A549 (cell line): ENCODE results near the gene SAP30. TPM values are rescaled to one million over a fixed set of nuclear protein-coding genes. Genes with fewer than 3 reads are reported as not detected.

Experiments
- ATAC-seq, 2 experiments: fragments of 200-7000 bp in 1 of 2; fragments of >200 bp in 1 of 2; cut with Nextera tagmentation in 1 of 2; cut with Tn5 transposase in 1 of 2; 3 replicates each; pipeline versions ENCODE4 v1.8.0 to v1.9.1; 2018 to 2020; ENCODE audit warnings: mild to moderate bottlenecking in 1 of 2, moderate library complexity in 1 of 2
- CTCF ChIA-PET: fragments of 300-600 bp; sonication (Branson Sonifier 250); formaldehyde crosslinking; extraction: SDS; loops from one replicate; lab custom pipeline; 2021; ENCODE audit warnings: antibody characterized with exemption, inconsistent platforms; lab: Yijun Ruan, JAX
- POLR2A ChIA-PET: fragments of 350-600 bp; formaldehyde crosslinking; extraction: SDS; loops from one replicate; lab custom pipeline; 2021; ENCODE audit warnings: antibody characterized with exemption, inconsistent platforms; lab: Yijun Ruan, JAX
- DNase-seq, 2 experiments: peaks; one replicate each; pipeline versions ENCODE4 v3.0.0 to v3.0.0-alpha.2; 2011 to 2016; ENCODE audit warnings: low read depth in 1 of 2, low spot score in 1 of 2
- FAIRE-seq: peaks from 2 replicates; lab custom pipeline; 2011; peaks lifted over from hg19 to GRCh38; lab: Jason Lieb, UNC
- H3K27ac ChIP-seq, 2 experiments: fragments of >200 bp; sonication (Bioruptor Twin); formaldehyde crosslinking; 3 replicates each; pipeline ENCODE4 v1.5.1; 2016 to 2017
- H3K4me1 ChIP-seq: fragments of >200 bp; sonication (Bioruptor Twin); formaldehyde crosslinking; 3 replicates; pipeline ENCODE4 v1.6.1; 2016
- H3K4me2 ChIP-seq: fragments of >200 bp; sonication (Bioruptor Twin); formaldehyde crosslinking; 3 replicates; pipeline ENCODE4 v1.6.1; 2016
- H3K4me3 ChIP-seq: fragments of >200 bp; sonication (Bioruptor Twin); formaldehyde crosslinking; 3 replicates; pipeline ENCODE4 v1.5.1; 2016
- H3K9me3 ChIP-seq: fragments of >200 bp; sonication (Bioruptor Twin); formaldehyde crosslinking; 3 replicates; pipeline ENCODE4 v1.6.1; 2016
- ESRRA ChIP-seq: fragments of 150-350 bp; IDR thresholded peaks from 2 replicates; pipeline ENCODE4 v1.6.1; 2014; ENCODE audit warnings: mild to moderate bottlenecking, low read length, borderline replicate concordance
- FOSL2 ChIP-seq, 2 experiments: fragments of 450-650 bp in 1 of 2; fragments of >200 bp in 1 of 2; sonication (Bioruptor Twin) in 1 of 2; formaldehyde crosslinking; IDR thresholded peaks; 2 replicates each; pipeline versions ENCODE4 v1.5.0 to v1.6.1; 2016 to 2020; ENCODE audit warnings: mild to moderate bottlenecking in 1 of 2, moderate library complexity in 1 of 2
- HEYL ChIP-seq: fragments of 250-450 bp; sonication (Bioruptor Pico); IDR thresholded peaks from 2 replicates; pipeline ENCODE4 v1.8.0; 2021; ENCODE audit warnings: mild to moderate bottlenecking, moderate library complexity
- HOXA7 ChIP-seq: fragments of 250-450 bp; sonication (Bioruptor Pico); IDR thresholded peaks from 2 replicates; pipeline ENCODE4 v1.5.0; 2020; ENCODE audit warnings: mild to moderate bottlenecking, moderate library complexity
- HOXB13 ChIP-seq: fragments of 250-450 bp; sonication (Bioruptor Pico); IDR thresholded peaks from 2 replicates; pipeline ENCODE4 v1.5.0; 2020; ENCODE audit warnings: low read depth, mild to moderate bottlenecking, moderate library complexity
- KDM5A ChIP-seq: fragments of 200-600 bp; sonication (generic); IDR thresholded peaks from 2 replicates; pipeline ENCODE4 v1.6.1; 2016; ENCODE audit warnings: antibody characterized with exemption, mild to moderate bottlenecking
- MAZ ChIP-seq: fragments of 150-350 bp; IDR thresholded peaks from 2 replicates; pipeline ENCODE4 v1.6.1; 2014; ENCODE audit warnings: antibody characterized with exemption, low read depth, low read length, borderline replicate concordance
- NFE2L2 ChIP-seq: fragments of 150-350 bp; conservative IDR thresholded peaks from 2 replicates; pipeline ENCODE4 v1.6.1; 2014; ENCODE audit warnings: low read length
- NR3C1 ChIP-seq: fragments of >200 bp; sonication (Bioruptor Twin); formaldehyde crosslinking; IDR thresholded peaks from 3 replicates; pipeline ENCODE4 v1.6.1; 2017
- POLR2AphosphoS2 ChIP-seq: conservative IDR thresholded peaks from 2 replicates; pipeline ENCODE4 v1.6.1; 2012; ENCODE audit warnings: low read length, improper control_type of control experiment, inconsistent platforms
- RFX5 ChIP-seq: fragments of 450-650 bp; IDR thresholded peaks from 2 replicates; pipeline ENCODE4 v1.7.1; 2014; ENCODE audit warnings: antibody characterized with exemption, mild to moderate bottlenecking, moderate library complexity
- TFCP2L1 ChIP-seq: fragments of 250-450 bp; sonication (Bioruptor Pico); IDR thresholded peaks from 2 replicates; pipeline ENCODE4 v1.5.0; 2021; ENCODE audit warnings: mild to moderate bottlenecking
- ZC3H11A ChIP-seq: fragments of 450-650 bp; IDR thresholded peaks from 2 replicates; pipeline ENCODE4 v1.6.1; 2014; ENCODE audit warnings: antibody characterized with exemption, mild to moderate bottlenecking
- ZNF302 ChIP-seq: fragments of 250-450 bp; sonication (Bioruptor Pico); IDR thresholded peaks from 2 replicates; pipeline ENCODE4 v1.9.0; 2021; ENCODE audit warnings: inconsistent platforms, mild to moderate bottlenecking, moderate library complexity
- WGBS: methylation state at CpG from one replicate; pipeline ENCODE4 v1.1.6; 2017; ENCODE audit errors: missing lambda C conversion rate; 5-methylcytosine and 5-hydroxymethylcytosine counted together
- polyA plus RNA-seq, 4 experiments: library from polyadenylated mRNA; depleted of rRNA in 3 of 4; stranded (reverse); fragments of >200 nt; fragmentation: RNase III in 1 of 4; extraction: RNeasy Plus Mini Kit Qiagen cat#74134 plus additional on column Dnase treatment in 1 of 4; gene quantifications; 2 replicates in 3 of 4; 3 replicates in 1 of 4; pipeline ENCODE4 v1.2.3, GENCODE V29; 2011 to 2017
- TF ChIP-seq, protein P1 (sequence below): fragments of >200 bp; sonication (Bioruptor Twin); formaldehyde crosslinking; IDR thresholded peaks from 2 replicates; pipeline ENCODE4 v1.6.1; 2016
- TF ChIP-seq, protein P2 (sequence below): fragments of 250-450 bp; sonication (Bioruptor Pico); IDR thresholded peaks from 2 replicates; pipeline ENCODE4 v1.5.0; 2021; ENCODE audit warnings: mild to moderate bottlenecking, moderate library complexity, borderline replicate concordance
- TF ChIP-seq, protein P3 (sequence below): fragments of >200 bp; sonication (Bioruptor Twin); formaldehyde crosslinking; IDR thresholded peaks from 3 replicates; pipeline ENCODE4 v1.6.1; 2016
- TF ChIP-seq, protein P4 (sequence below): fragments of 150-350 bp; IDR thresholded peaks from 2 replicates; pipeline ENCODE4 v1.6.1; 2014; ENCODE audit warnings: low read depth, mild to moderate bottlenecking, low read length
- TF ChIP-seq, protein P5 (sequence below): fragments of 200-600 bp; sonication (generic); IDR thresholded peaks from 2 replicates; pipeline ENCODE4 v1.6.1; 2016; ENCODE audit warnings: antibody characterized with exemption, mild to moderate bottlenecking, moderate library complexity

Gene SAP30
- polyA plus RNA-seq, 2 of the 4 experiments (the other 2 are of a cell fraction), result 18.4 to 19.6 TPM

DNA sequence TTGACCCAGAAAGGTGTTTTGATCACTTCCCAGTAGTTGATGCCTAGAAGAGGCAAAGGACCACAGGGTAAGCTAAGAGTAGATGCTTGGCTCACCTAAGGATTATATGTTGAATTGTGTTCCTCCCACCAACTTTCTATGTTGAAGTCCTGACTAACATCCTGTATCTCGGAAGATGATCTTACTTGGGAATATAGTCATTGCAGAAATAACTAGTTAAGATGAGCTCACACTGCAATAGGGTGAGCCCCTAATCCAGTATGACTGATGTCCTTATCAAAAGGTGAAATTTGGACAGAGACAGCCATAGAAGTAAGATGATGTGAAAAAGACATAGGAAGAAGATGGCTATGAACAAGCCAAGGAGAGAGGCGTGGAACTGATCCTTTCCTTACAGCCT is 33.3 kb upstream of the SAP30 start:
- H3K4me2 ChIP-seq, result no peak overlapping the region
- DNase-seq (no peak), ATAC-seq (no peak), FAIRE-seq (no peak)
- TF ChIP-seq NFE2L2 (no peak), ZNF302 (CRISPR knock-in tag) (no peak), HOXA7 (CRISPR knock-in tag) (no peak), POLR2AphosphoS2 (no peak), RFX5 (no peak), HOXB13 (CRISPR knock-in tag) (no peak), HEYL (CRISPR knock-in tag) (no peak), NR3C1 (no peak), ESRRA (no peak), FOSL2 (IDR thresholded peaks at IDR 0.05) (no peak), FOSL2 (CRISPR knock-in tag; IDR thresholded peaks at IDR 0.05) (no peak), MAZ (no peak), TFCP2L1 (no peak), ZC3H11A (no peak), KDM5A (no peak)
- TF ChIP-seq, protein P1, sequence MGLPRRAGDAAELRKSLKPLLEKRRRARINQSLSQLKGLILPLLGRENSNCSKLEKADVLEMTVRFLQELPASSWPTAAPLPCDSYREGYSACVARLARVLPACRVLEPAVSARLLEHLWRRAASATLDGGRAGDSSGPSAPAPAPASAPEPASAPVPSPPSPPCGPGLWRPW, result no peak
- TF ChIP-seq, protein P2, sequence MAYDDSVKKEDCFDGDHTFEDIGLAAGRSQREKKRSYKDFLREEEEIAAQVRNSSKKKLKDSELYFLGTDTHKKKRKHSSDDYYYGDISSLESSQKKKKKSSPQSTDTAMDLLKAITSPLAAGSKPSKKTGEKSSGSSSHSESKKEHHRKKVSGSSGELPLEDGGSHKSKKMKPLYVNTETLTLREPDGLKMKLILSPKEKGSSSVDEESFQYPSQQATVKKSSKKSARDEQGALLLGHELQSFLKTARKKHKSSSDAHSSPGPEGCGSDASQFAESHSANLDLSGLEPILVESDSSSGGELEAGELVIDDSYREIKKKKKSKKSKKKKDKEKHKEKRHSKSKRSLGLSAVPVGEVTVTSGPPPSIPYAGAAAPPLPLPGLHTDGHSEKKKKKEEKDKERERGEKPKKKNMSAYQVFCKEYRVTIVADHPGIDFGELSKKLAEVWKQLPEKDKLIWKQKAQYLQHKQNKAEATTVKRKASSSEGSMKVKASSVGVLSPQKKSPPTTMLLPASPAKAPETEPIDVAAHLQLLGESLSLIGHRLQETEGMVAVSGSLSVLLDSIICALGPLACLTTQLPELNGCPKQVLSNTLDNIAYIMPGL (CRISPR knock-in tag), result no peak
- TF ChIP-seq, protein P3, sequence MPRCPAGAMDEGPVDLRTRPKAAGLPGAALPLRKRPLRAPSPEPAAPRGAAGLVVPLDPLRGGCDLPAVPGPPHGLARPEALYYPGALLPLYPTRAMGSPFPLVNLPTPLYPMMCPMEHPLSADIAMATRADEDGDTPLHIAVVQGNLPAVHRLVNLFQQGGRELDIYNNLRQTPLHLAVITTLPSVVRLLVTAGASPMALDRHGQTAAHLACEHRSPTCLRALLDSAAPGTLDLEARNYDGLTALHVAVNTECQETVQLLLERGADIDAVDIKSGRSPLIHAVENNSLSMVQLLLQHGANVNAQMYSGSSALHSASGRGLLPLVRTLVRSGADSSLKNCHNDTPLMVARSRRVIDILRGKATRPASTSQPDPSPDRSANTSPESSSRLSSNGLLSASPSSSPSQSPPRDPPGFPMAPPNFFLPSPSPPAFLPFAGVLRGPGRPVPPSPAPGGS, result no peak
- TF ChIP-seq, protein P4, sequence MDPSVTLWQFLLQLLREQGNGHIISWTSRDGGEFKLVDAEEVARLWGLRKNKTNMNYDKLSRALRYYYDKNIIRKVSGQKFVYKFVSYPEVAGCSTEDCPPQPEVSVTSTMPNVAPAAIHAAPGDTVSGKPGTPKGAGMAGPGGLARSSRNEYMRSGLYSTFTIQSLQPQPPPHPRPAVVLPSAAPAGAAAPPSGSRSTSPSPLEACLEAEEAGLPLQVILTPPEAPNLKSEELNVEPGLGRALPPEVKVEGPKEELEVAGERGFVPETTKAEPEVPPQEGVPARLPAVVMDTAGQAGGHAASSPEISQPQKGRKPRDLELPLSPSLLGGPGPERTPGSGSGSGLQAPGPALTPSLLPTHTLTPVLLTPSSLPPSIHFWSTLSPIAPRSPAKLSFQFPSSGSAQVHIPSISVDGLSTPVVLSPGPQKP, result no peak
- TF ChIP-seq, protein P5, sequence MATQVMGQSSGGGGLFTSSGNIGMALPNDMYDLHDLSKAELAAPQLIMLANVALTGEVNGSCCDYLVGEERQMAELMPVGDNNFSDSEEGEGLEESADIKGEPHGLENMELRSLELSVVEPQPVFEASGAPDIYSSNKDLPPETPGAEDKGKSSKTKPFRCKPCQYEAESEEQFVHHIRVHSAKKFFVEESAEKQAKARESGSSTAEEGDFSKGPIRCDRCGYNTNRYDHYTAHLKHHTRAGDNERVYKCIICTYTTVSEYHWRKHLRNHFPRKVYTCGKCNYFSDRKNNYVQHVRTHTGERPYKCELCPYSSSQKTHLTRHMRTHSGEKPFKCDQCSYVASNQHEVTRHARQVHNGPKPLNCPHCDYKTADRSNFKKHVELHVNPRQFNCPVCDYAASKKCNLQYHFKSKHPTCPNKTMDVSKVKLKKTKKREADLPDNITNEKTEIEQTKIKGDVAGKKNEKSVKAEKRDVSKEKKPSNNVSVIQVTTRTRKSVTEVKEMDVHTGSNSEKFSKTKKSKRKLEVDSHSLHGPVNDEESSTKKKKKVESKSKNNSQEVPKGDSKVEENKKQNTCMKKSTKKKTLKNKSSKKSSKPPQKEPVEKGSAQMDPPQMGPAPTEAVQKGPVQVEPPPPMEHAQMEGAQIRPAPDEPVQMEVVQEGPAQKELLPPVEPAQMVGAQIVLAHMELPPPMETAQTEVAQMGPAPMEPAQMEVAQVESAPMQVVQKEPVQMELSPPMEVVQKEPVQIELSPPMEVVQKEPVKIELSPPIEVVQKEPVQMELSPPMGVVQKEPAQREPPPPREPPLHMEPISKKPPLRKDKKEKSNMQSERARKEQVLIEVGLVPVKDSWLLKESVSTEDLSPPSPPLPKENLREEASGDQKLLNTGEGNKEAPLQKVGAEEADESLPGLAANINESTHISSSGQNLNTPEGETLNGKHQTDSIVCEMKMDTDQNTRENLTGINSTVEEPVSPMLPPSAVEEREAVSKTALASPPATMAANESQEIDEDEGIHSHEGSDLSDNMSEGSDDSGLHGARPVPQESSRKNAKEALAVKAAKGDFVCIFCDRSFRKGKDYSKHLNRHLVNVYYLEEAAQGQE, result no peak
- H3K4me1 ChIP-seq, result peaks cover 5% of the 10 kb centered on the region; the same call in 2 of the 3 replicates
- no peak overlapping the region for H3K4me3 ChIP-seq
- H3K27ac ChIP-seq, result no peak overlapping the region
- POLR2A ChIA-PET, result no interaction called here
- CTCF ChIA-PET, result interaction anchor here (1.1 kb wide), 1 partner anchor 34 kb away, joined by 3 read pairs; no protein-coding TSS in a partner anchor
- no peaks in the 10 kb centered on the region for H3K9me3 ChIP-seq
- WGBS, result 100% methylated on average over 2 of the region's 2 CpGs
